Neural progenitor cell (in vitro differentiated cells): ENCODE measurements around the gene MRPS22.

Experiments used
- EZH2 ChIP-seq: fragments of 200-600 bp; sonication (generic); IDR thresholded peaks from 2 replicates; pipeline ENCODE4 v1.6.1; 2017; ENCODE audit warnings: antibody characterized with exemption, mild to moderate bottlenecking, moderate library complexity
- TF ChIP-seq, protein P1 (sequence below): fragments of 200-600 bp; sonication (generic); IDR thresholded peaks from 2 replicates; pipeline ENCODE4 v1.5.1; 2017; ENCODE audit warnings: antibody characterized with exemption, mild to moderate bottlenecking

DNA sequence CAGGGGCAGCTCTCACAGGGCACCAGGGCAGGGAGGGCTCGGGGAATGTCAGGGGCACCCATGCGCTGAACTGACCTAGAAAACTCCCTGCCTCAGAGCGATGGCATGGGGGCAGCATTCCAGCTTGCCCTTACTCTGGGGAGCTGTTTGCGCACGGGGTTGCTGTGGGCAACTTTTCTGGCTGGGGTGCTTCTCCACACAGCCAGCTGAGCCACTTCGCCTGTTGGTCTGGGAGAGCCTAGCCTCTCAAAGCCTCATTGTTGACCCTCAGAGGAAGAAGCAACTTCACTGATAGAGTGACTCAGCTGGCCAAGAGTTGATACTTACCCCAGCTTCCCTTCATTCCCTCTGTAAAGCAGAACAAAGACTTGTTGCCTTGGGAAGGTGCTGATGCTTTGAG is 42.6 kb upstream of the MRPS22 start:
- TF ChIP-seq, protein P1, sequence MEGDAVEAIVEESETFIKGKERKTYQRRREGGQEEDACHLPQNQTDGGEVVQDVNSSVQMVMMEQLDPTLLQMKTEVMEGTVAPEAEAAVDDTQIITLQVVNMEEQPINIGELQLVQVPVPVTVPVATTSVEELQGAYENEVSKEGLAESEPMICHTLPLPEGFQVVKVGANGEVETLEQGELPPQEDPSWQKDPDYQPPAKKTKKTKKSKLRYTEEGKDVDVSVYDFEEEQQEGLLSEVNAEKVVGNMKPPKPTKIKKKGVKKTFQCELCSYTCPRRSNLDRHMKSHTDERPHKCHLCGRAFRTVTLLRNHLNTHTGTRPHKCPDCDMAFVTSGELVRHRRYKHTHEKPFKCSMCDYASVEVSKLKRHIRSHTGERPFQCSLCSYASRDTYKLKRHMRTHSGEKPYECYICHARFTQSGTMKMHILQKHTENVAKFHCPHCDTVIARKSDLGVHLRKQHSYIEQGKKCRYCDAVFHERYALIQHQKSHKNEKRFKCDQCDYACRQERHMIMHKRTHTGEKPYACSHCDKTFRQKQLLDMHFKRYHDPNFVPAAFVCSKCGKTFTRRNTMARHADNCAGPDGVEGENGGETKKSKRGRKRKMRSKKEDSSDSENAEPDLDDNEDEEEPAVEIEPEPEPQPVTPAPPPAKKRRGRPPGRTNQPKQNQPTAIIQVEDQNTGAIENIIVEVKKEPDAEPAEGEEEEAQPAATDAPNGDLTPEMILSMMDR = no peak
- TF ChIP-seq EZH2 = no peak
